Body of pancreas (tissue), 4 donors: ENCODE results near the gene TNNI3. TPM values are rescaled to one million over a fixed set of nuclear protein-coding genes. Genes with fewer than 3 reads are reported as not detected.

Experiments
- ATAC-seq: fragments of 150-250 bp; one replicate; pipeline ENCODE4 v1.9.1; 2016
- DNase-seq, 4 donors: peaks; one replicate each; pipeline ENCODE4 v3.0.0-alpha.2; 2019
- H3K27ac ChIP-seq, 4 donors: fragments of 200-600 bp; sonication (generic); 1 replicate in 3 of 4; 2 replicates in 1 of 4; pipeline versions ENCODE4 v1.5.1 to v1.6.1; 2016 to 2019; ENCODE audit warnings: mild to moderate bottlenecking in 1 of 4, mixed read lengths in 1 of 4, moderate library complexity in 1 of 4
- H3K27me3 ChIP-seq, 2 donors: fragments of 200-600 bp; sonication (generic); one replicate each; pipeline ENCODE4 v1.6.0; 2016; ENCODE audit warnings: mild to moderate bottlenecking in 1 of 2
- H3K36me3 ChIP-seq, 2 donors: fragments of 200-600 bp; sonication (generic); replicated peaks in 1 of 2; 2 replicates each; pipeline ENCODE4 v1.5.1; 2016; ENCODE audit warnings: low read depth in 2 of 2; ENCODE audit not compliant: insufficient read depth in 1 of 2
- H3K4me1 ChIP-seq: fragments of 200-600 bp; sonication (generic); one replicate; pipeline ENCODE4 v1.6.0; 2016
- H3K4me3 ChIP-seq, 2 donors: fragments of 200-600 bp; sonication (generic); 1 replicate in 1 of 2; 2 replicates in 1 of 2; pipeline ENCODE4 v1.5.1; 2016 to 2019
- H3K9me3 ChIP-seq, 3 donors: fragments of 200-600 bp; sonication (generic); 1 replicate in 2 of 3; 2 replicates in 1 of 3; pipeline ENCODE4 v1.5.1; 2016
- CTCF ChIP-seq, 7 experiments: fragments of 450-650 bp in 4 of 7; fragments of 200-600 bp in 3 of 7; sonication (generic) in 3 of 7; IDR thresholded peaks; one replicate each; pipeline ENCODE4 v1.5.1; 2016 to 2019; ENCODE audit warnings: antibody characterized with exemption in 7 of 7
- POLR2A ChIP-seq, 3 donors: fragments of 450-650 bp; IDR thresholded peaks; one replicate each; pipeline ENCODE4 v1.6.1; 2016; ENCODE audit warnings: antibody characterized with exemption in 3 of 3, mild to moderate bottlenecking in 2 of 3
- WGBS, 2 donors: methylation state at CpG; one replicate each; pipeline ENCODE4 v1.1.5; 2017; 5-methylcytosine and 5-hydroxymethylcytosine counted together
- intact Hi-C: fragments of 100-400 bp; cut with DNase I; formaldehyde crosslinking; loops from one replicate; pipeline ENCODE4 v1.15.1; 2023
- total RNA-seq, 2 donors: library from RNA; depleted of rRNA; stranded (reverse); fragments of >200 nt; gene quantifications; one replicate each; pipeline ENCODE4 v1.1.0, GENCODE V29; 2016

TNNI3 gene
- total RNA-seq, 2 donors from 2014 or later: not detected

- intact Hi-C loops: no loop called here
- TF ChIP-seq CTCF (IDR thresholded peaks at IDR 0.05): no peak
- no peak for TF ChIP-seq POLR2A (IDR thresholded peaks at IDR 0.05)
- 7 to 9% methylated on average over 3 to 8 of the region's 9 CpGs for WGBS, 2 donors
These were observed 9.8 kb downstream of the TNNI3 start for GRCh38 chr19:55147545-55148251.

GRCh38 chr19:55146705-55147273 lies 10.7 kb downstream of the TNNI3 start:
- no peak overlapping the region for H3K4me3 ChIP-seq
- WGBS, 2 donors: 1 to 2% methylated on average over 6 to 24 of the region's 27 CpGs

More at GRCh38 chr19:55147545-55148251, 9.8 kb downstream of the TNNI3 start:
- H3K4me1 ChIP-seq: no peaks in the 10 kb centered on the region
- H3K27ac ChIP-seq: no peak overlapping the region
- ATAC-seq (no peak), DNase-seq (no peak)
- no peaks in the 10 kb centered on the region for H3K9me3 ChIP-seq
- no peaks in the 10 kb centered on the region for H3K36me3 ChIP-seq
- H3K27me3 ChIP-seq: peaks cover 0 to 15% of the 10 kb centered on the region in 2 donors
- H3K4me3 ChIP-seq: no peak overlapping the region

GRCh38 chr19:55146078-55146704 lies 11.3 kb downstream of the TNNI3 start:
- no peak for ATAC-seq
- no peak overlapping the region for H3K4me3 ChIP-seq
- 1 to 4% methylated on average over 6 to 35 of the region's 41 CpGs for WGBS, 2 donors
- TF ChIP-seq POLR2A (IDR thresholded peaks at IDR 0.05) (no peak), CTCF (IDR thresholded peaks at IDR 0.05) (peak in 3 of 7 experiments; percentile 11 to 12 (median 12))
- no peak for DNase-seq
- peaks cover 0 to 22% of the 10 kb centered on the region in 2 donors for H3K27me3 ChIP-seq
- H3K4me1 ChIP-seq: peaks cover 8% of the 10 kb centered on the region
- intact Hi-C loops: no loop called here
- no peaks in the 10 kb centered on the region for H3K9me3 ChIP-seq
- H3K36me3 ChIP-seq: no peaks in the 10 kb centered on the region
- no peak overlapping the region for H3K27ac ChIP-seq

More at GRCh38 chr19:55146705-55147273, 10.7 kb downstream of the TNNI3 start:
- H3K4me1 ChIP-seq: peaks cover 2% of the 10 kb centered on the region
- no peak overlapping the region for H3K27ac ChIP-seq
- peaks cover 0 to 19% of the 10 kb centered on the region in 2 donors for H3K27me3 ChIP-seq
- peak; percentile 33 for ATAC-seq
- DNase-seq: no peak
- H3K36me3 ChIP-seq: no peaks in the 10 kb centered on the region
- TF ChIP-seq POLR2A (IDR thresholded peaks at IDR 0.05) (no peak), CTCF (IDR thresholded peaks at IDR 0.05) (no peak)
- no peaks in the 10 kb centered on the region for H3K9me3 ChIP-seq
- intact Hi-C loops: no loop called here

GRCh38 chr19:55145232-55145631 lies 12.3 kb downstream of the TNNI3 start:
- Histone ChIP-seq H3K9me3 (no peaks in the 10 kb centered on the region), H3K4me1 (peaks cover 10% of the 10 kb centered on the region), H3K36me3 (no peaks in the 10 kb centered on the region), H3K27me3 (peaks cover 0 to 22% of the 10 kb centered on the region in 2 donors), H3K27ac (no peak overlapping the region), H3K4me3 (no peak overlapping the region)
- TF ChIP-seq CTCF (IDR thresholded peaks at IDR 0.05) (no peak), POLR2A (IDR thresholded peaks at IDR 0.05) (no peak)
- DNase-seq: no peak
- intact Hi-C loops: no loop called here
- WGBS, 2 donors: 14% methylated on average over 3 of the region's 3 CpGs
- ATAC-seq: no peak
